Muscle of arm (tissue), 12 donors: Measurements from ENCODE around the gene STRA8. TPM values are rescaled to one million over a fixed set of nuclear protein-coding genes. Genes with fewer than 3 reads are reported as not detected.
"Not testable (repeated sequence)": the region's sequence is repeated elsewhere in the genome, so short reads cannot be mapped to it uniquely, and the experiment has no call there.

Experiments used
- DNase-seq: peaks from one replicate; pipeline ENCODE4 v3.0.0-alpha.2; 2013
- polyA plus RNA-seq, 12 donors: library from polyadenylated mRNA; unstranded; fragments of 120-200 nt; gene quantifications; one replicate each; pipeline ENCODE4 v1.2.1, GENCODE V29; 2013; ENCODE audit not compliant: insufficient read length in 12 of 12

Gene STRA8
- polyA plus RNA-seq, 12 donors, result not detected

DNA sequence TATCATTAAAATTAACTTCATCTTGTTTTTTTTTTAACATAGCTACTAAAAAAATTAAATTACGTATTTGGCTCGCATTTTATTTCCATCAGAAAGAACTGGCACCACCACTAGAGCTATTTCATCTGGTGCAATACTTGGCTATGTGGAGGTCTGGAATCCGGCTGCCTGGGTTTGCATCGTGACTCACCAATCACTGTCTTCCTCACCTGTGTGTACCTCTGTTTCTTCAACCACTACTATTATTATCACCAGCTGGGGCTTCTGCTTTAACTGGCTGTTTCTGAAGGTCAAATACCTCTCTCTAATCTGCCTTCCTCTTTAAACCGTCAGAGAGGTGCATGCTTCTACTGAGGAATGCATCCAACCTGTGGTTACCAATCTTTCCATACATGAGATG, 28.8 kb upstream of the STRA8 start:
- DNase-seq, result no peak

GRCh38 chr7:135205850-135206249, 27.8 kb upstream of the STRA8 start:
- no peak for DNase-seq

GRCh38 chr7:135206941-135207391, 26.7 kb upstream of the STRA8 start:
- DNase-seq, result no peak

DNA sequence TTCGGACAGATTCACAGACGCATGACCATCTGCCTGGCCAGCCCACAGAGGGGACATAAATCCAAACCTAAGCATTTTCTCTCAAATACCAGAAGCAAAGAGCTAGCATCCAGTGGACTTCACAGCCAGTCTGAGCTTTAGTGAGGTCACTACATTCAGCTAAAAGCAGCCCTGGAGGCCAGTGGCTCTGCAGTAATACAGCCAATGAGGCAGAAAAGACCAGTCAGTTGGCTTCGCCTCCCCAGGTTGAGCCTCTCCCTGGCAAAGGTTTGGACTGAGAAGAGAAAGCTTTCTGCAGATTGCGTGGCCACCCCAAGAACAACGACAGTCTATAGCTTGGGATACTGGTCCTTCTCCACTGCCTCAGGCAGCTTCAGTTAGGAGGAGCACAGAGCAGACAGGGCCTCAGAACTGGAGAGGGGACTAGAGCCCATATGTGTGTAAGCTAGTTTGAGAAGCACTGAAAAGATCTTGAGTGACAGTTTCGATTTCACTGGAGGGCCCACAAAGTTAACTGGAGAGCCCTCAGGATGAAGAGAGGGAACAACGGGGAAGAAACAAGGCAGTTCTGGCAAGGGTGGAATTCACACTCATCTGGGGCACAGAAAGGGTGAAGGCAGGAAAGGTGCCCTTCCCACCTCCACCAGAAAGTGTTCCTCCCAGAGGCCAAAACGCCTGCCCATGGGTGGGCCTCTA, 26.1 kb upstream of the STRA8 start:
- no peak for DNase-seq

- no peak for DNase-seq
Measured at GRCh38 chr7:135208102-135208793, 25.4 kb upstream of the STRA8 start.

DNA sequence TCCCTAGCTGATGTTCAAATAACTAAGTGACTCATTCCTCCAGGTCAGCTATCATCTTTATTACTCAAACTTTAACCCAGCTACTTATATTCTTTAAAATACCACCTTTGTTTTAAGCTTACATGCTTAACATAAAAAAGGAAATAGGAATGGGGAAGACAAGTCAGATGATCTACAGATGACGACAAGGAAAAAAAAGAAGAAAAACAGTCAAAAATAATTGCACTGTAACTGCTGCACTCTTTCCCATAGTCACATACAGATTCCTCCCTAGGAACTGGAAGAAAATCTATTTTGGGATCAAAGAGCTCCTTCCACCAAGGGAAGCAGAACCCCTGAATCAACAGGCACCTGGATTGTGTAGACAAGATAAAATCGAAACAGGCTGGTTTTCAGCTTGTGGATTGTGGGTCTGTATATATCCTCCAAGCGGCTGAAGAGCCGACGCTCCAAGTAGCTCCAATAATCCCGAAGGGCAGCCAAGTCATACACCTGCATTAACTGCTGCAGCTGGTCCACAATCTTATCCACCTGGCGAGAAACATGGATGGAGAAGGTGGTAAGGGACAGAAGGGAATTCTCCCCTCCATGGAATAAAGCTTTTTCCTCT, 24.3 kb upstream of the STRA8 start:
- DNase-seq, result peak; percentile 21

- peak; percentile 55 for DNase-seq
Measured at GRCh38 chr7:135210888-135211178, 22.8 kb upstream of the STRA8 start.

DNA sequence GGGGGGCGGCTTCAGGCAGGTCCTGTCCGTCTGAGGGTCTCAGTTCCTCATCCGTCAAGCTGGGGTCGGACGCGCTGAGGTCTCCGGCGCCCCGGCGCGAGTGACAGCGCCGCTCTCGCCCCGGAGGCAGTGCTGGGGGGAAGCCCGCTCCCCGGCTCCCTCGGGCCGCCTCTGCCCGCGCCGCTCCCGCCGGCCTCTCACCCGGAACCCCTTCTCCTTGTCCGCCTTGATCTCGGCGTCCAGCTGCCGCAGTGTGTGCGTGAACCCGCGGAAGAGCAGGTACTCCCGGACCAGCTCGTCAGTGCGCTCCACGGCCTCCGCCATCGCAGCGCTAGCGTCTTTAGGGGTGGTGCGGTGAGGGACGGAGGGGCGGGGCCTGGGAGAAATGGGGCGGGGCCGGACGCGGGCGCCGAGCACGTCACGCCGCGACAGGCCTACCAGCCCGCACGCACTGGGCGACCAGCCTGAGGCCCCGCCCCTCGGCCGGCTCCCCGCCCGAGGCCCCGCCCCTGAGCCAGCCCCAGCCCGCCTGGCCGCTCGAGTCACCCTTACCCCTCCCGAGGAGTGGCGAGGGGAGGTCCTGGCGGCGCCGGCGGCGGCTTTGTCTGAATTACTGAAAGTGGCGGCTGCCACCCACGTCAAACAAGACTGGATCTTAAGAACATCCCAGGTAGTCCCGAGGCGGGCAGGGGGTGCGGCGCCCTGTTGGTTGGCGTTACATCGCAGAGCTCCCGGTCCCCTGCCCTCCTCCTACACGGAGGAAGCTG, 22.3 kb upstream of the STRA8 start, which contains the start of gene WDR91:
Gene WDR91 (minus strand): TSS at position 348 of the 767 bp plus-strand sequence. CDS start 24 bp downstream, at position 324.
- peak; percentile 95 for DNase-seq

DNA sequence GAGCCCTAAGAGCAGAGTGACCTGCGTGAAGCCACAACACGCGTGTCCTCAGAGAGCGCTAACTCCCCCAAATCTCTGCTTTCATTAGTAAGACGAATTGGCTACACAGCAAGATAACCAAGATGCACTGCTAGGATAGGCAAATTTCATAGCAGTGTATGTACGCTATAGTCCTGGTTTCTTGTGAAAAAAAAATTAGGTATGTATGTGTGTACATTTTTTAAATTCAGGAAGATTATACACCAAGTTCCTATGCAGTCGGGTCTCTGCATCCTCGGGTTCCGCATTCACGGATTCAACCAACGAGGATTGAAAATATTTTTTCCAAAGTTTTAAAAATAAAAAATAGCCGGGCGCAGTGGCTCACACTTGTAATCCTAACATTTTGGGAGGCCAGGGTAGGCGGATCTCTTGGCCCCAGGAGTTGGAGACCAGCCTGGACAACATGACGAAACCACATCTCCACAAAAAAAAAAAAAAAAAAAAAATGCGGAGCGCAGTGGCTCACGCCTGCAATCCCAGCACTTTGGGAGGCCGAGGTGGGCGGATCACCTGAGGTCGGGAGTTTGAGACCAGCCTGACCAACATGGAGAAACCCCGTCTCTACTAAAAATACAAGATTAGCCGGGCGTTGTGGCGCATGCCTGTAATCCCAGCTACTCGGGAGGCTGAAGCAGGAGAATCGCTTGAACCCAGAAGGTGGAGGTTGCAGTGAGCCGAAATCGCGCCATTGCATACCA, 21.5 kb upstream of the STRA8 start:
- peak; percentile 77 for DNase-seq

DNA sequence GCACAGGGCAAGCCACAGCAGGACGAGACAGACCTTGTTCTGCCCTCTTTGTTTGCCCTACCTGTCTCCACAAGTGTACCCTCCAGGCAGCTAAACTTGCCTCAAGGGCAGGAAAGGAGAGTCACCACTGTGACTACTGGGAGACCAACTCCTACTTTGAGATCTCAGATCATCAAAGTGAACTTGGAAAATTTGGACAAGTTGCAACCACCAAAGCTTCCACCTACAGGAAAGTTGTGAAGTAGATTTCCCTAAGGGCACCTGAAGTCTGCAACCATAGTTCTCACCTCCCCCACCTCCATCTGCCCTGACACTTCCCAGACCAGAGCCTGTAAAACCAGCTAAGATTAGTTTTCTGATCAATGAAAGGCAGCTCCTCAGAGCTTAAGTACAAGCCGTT, 19.8 kb upstream of the STRA8 start:
- no peak for DNase-seq

- no peak for DNase-seq
Measured at GRCh38 chr7:135215180-135215579, 18.5 kb upstream of the STRA8 start.

- no peak for DNase-seq
Measured at GRCh38 chr7:135215698-135216097, 17.9 kb upstream of the STRA8 start.

GRCh38 chr7:135217645-135218509, 15.8 kb upstream of the STRA8 start:
- DNase-seq, result no peak

- DNase-seq, result no peak
Measured at GRCh38 chr7:135224027-135224426, 9.6 kb upstream of the STRA8 start.

DNA sequence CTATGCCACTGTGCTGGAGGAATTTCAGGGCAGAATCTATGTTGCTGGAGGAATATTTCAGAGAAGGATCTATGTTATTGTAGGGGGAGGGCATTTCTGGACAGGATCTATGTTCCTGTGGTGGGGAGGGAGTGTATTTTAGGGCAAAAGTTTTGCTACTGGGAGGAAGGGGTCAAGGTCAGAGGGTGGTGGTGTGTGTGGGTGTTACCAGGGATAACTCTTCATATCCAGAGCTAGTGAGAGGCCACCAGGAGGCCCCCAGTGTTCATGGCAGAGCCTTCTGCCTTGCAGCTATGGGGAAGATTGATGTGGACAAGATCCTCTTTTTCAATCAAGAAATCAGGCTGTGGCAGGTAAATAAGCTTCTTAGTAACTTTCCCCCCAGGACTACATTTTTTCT, 2.0 kb upstream of the STRA8 start:
- no peak for DNase-seq

GRCh38 chr7:135232087-135232486, 1.6 kb upstream of the STRA8 start:
- DNase-seq, result no peak

GRCh38 chr7:135232720-135233119, 918 bp upstream of the STRA8 start:
- DNase-seq, result no peak

GRCh38 chr7:135234095-135234494, 457 bp downstream of the STRA8 start:
- not testable (repeated sequence) for DNase-seq

DNA sequence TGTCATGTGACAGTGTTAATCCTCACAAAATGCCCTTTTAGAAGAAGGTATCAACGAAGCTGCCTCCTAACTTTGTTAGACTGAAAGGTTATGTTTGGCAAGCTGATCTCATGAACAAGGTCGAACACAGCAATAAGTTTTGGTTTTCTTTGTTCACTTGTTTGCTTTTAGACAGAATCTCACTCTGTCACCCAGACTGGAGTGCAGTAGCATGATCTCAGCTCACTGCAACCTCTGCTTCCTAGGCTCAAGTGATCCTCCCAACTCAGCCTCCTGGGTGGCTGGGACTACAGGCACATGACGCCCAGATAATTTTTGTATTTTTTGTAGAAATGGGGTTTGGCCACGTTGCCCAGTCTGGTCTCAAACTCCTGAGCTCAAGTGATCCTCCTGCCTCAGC, 1.1 kb downstream of the STRA8 start:
- no peak for DNase-seq

GRCh38 chr7:135235841-135236240, 2.2 kb downstream of the STRA8 start:
- DNase-seq, result no peak

DNA sequence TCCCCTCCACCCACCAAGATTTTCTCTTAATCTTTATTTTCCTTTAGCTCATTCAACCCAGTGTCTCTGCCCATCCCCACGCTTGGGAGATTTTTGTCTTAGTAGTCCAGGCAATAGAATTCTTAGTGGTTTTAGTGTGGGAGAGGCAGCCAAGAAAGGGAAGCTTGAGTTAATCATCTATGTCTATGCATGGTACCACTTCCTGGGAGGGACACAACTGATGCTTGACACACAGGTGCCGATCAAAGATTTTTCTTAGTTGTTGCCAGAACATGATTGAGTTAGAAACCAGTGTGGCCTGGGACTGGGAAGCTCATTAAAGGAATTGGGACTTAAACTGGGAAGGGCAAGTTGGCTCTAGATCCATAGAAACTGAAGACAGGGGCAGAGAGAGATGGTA, 3.1 kb downstream of the STRA8 start:
- no peak for DNase-seq
